Gastrocnemius medialis (tissue), 4 donors: ENCODE measurements around the gene ACAA2.

Source experiments
- POLR2A ChIP-seq, 2 donors: fragments of 450-650 bp; IDR thresholded peaks; one replicate each; pipeline ENCODE4 v1.6.1; 2017; ENCODE audit warnings: antibody characterized with exemption in 2 of 2, mild to moderate bottlenecking in 2 of 2, moderate library complexity in 2 of 2
- TF ChIP-seq, protein P1 (sequence below), 5 experiments: fragments of 450-650 bp in 3 of 5; fragments of 200-600 bp in 2 of 5; sonication (generic) in 2 of 5; IDR thresholded peaks in 4 of 5; conservative IDR thresholded peaks in 1 of 5; 1 replicate in 4 of 5; 2 replicates in 1 of 5; pipeline ENCODE4 v1.5.1; 2016 to 2019; ENCODE audit warnings: antibody characterized with exemption in 5 of 5, mild to moderate bottlenecking in 3 of 5, moderate library complexity in 3 of 5

DNA sequence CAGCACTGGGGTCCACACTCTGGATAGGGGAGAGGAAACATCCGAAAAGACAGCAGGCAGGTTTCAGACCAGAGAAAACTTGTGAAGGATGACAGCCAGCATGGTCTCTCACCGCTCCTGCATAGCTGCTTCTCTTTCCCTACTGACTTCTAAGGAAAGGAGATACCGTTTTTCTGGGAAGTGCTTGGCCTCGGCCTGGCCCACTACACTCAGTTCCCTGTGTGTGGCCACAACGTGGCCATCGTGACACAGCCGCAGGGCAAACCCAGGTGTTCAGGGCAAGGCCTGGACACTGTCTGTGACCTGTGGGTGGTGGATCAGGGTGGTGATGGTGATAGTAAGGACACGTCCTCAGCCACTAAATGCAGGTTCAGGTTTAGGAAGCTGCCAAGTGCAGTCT lies 34.2 kb upstream of the ACAA2 start:
- TF ChIP-seq, protein P1, sequence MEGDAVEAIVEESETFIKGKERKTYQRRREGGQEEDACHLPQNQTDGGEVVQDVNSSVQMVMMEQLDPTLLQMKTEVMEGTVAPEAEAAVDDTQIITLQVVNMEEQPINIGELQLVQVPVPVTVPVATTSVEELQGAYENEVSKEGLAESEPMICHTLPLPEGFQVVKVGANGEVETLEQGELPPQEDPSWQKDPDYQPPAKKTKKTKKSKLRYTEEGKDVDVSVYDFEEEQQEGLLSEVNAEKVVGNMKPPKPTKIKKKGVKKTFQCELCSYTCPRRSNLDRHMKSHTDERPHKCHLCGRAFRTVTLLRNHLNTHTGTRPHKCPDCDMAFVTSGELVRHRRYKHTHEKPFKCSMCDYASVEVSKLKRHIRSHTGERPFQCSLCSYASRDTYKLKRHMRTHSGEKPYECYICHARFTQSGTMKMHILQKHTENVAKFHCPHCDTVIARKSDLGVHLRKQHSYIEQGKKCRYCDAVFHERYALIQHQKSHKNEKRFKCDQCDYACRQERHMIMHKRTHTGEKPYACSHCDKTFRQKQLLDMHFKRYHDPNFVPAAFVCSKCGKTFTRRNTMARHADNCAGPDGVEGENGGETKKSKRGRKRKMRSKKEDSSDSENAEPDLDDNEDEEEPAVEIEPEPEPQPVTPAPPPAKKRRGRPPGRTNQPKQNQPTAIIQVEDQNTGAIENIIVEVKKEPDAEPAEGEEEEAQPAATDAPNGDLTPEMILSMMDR (IDR thresholded peaks at IDR 0.05 in 4 of 5, conservative IDR thresholded peaks at IDR 0.05 in 1 of 5): no peak
- no peak for TF ChIP-seq POLR2A (IDR thresholded peaks at IDR 0.05)
